Measurements from ENCODE around the gene AQP1.

GRCh38 chr7:30924624-30925023 lies 13.0 kb downstream of the AQP1 start:
- no peak for TF ChIP-seq CTCF (conservative IDR thresholded peaks at IDR 0.05; ENCODE audit: low read depth, low read length)
- no peak for TF ChIP-seq EZH2 (IDR thresholded peaks at IDR 0.05; ENCODE audit: low read length, unreplicated experiment)

Data from PC-3 (cell line).